Sigmoid colon (tissue), 7 donors: Measurements from ENCODE around the gene ARMC12. TPM values are rescaled to one million over a fixed set of nuclear protein-coding genes. Genes with fewer than 3 reads are reported as not detected.

ENCODE experiments used
- DNase-seq: peaks from one replicate; pipeline ENCODE4 v3.0.0-alpha.2; 2019
- H3K27ac ChIP-seq, 4 donors: fragments of 200-600 bp; sonication (generic); one replicate each; pipeline ENCODE4 v1.5.1; 2016 to 2019; ENCODE audit warnings: mild to moderate bottlenecking in 1 of 4
- H3K27me3 ChIP-seq, 3 donors: fragments of 200-600 bp; sonication (generic); one replicate each; pipeline ENCODE4 v1.5.1; 2019; ENCODE audit warnings: mild to moderate bottlenecking in 1 of 3
- H3K36me3 ChIP-seq, 4 donors: fragments of 200-600 bp; sonication (generic); one replicate each; pipeline ENCODE4 v1.5.1; 2016 to 2019
- H3K4me1 ChIP-seq, 4 donors: fragments of 200-600 bp; sonication (generic); one replicate each; pipeline ENCODE4 v1.5.1; 2017 to 2019
- H3K4me3 ChIP-seq, 4 donors: fragments of 200-600 bp; sonication (generic); one replicate each; pipeline ENCODE4 v1.5.1; 2017 to 2019; ENCODE audit warnings: mild to moderate bottlenecking in 2 of 4, moderate library complexity in 1 of 4
- H3K9me3 ChIP-seq, 4 donors: fragments of 200-600 bp in 3 of 4; sonication (generic) in 3 of 4; one replicate each; pipeline versions ENCODE4 v1.5.1 to v1.6.1; 2013 to 2019
- CTCF ChIP-seq, 4 experiments: fragments of 450-650 bp in 3 of 4; fragments of 200-600 bp in 1 of 4; IDR thresholded peaks; one replicate each; pipeline ENCODE4 v1.5.1; 2016 to 2019; ENCODE audit warnings: antibody characterized with exemption in 4 of 4, mild to moderate bottlenecking in 3 of 4, moderate library complexity in 2 of 4
- EP300 ChIP-seq, 4 donors: sonication (generic); formaldehyde crosslinking; IDR thresholded peaks; one replicate each; pipeline ENCODE4 v1.6.1; 2017; ENCODE audit warnings: antibody characterized with exemption in 4 of 4
- POLR2A ChIP-seq, 2 donors: fragments of 450-650 bp; IDR thresholded peaks; one replicate each; pipeline ENCODE4 v1.6.1; 2016; ENCODE audit warnings: antibody characterized with exemption in 2 of 2, mild to moderate bottlenecking in 2 of 2, moderate library complexity in 2 of 2
- POLR2AphosphoS5 ChIP-seq, 4 donors: sonication (generic); formaldehyde crosslinking; IDR thresholded peaks; one replicate each; pipeline ENCODE4 v1.6.1; 2017; ENCODE audit warnings: antibody characterized with exemption in 4 of 4
- WGBS, 2 donors: extraction: QIAGEN DNeasy Blood & Tissue Kit; methylation state at CpG; one replicate each; pipeline ENCODE4 v1.1.7; 2013; 5-methylcytosine and 5-hydroxymethylcytosine counted together
- intact Hi-C: fragments of 100-400 bp; cut with DNase I; formaldehyde crosslinking; loops from one replicate; pipeline ENCODE4 v1.15.1; 2023
- polyA plus RNA-seq, 3 donors: library from polyadenylated mRNA; stranded (reverse); fragments of 200-250 nt; gene quantifications; one replicate each; pipeline ENCODE4 v1.2.3, GENCODE V29; 2013
- total RNA-seq, 4 donors: library from RNA; depleted of rRNA; stranded (reverse); fragments of >200 nt; gene quantifications; one replicate each; pipeline ENCODE4 v1.1.0, GENCODE V29; 2016
- donor health status: healthy with polysubstance abuse.
- donor health status: Bipolar disorder and iron deficiency.
- donor health status: healthy.

ARMC12 gene
- total and polyA plus RNA-seq, 7 donors = 0.49 to 5.0 (median 0.86) TPM; not detected in 3

GRCh38 chr6:35727935-35728682 is 8.7 kb upstream of the ARMC12 start:
- WGBS, 2 donors = 0 to 1% methylated on average over 57 of the region's 57 CpGs
- intact Hi-C loops = loop anchor here (1.0 to 5.0 kb wide), 4 partner anchors 37 to 1404 kb away; no protein-coding TSS in a partner anchor

GRCh38 chr6:35728683-35729678 is 7.9 kb upstream of the ARMC12 start:
- peak overlapping the region in 3 of 4 donors; percentile 48 to 57 (median 54) for H3K4me3 ChIP-seq
- H3K9me3 ChIP-seq = no peaks in the 10 kb centered on the region
- peak in 1 of 4 donors; percentile 60 for TF ChIP-seq EP300 (IDR thresholded peaks at IDR 0.05)
- peak; percentile 18 to 57 (median 36) for TF ChIP-seq POLR2AphosphoS5 (IDR thresholded peaks at IDR 0.05)
- no peak for TF ChIP-seq CTCF (IDR thresholded peaks at IDR 0.05)
- TF ChIP-seq POLR2A (IDR thresholded peaks at IDR 0.05) = no peak
- H3K36me3 ChIP-seq = no peaks in the 10 kb centered on the region
- H3K4me1 ChIP-seq = peaks cover 5 to 91% (median 86%) of the 10 kb centered on the region in 4 donors
- H3K27me3 ChIP-seq = no peaks in the 10 kb centered on the region
- H3K27ac ChIP-seq = peak overlapping the region; percentile 96 to 100 (median 98)
- WGBS, 2 donors = 24 to 41% methylated on average over 12 of the region's 12 CpGs
- DNase-seq = peak; percentile 87
- intact Hi-C loops = loop anchor here (2.0 to 5.0 kb wide), 2 partner anchors 238 to 1403 kb away; no protein-coding TSS in a partner anchor

More at GRCh38 chr6:35727935-35728682, 8.7 kb upstream of the ARMC12 start:
- Histone ChIP-seq H3K4me3 (peak overlapping the region; percentile 43 to 57 (median 51)), H3K27me3 (no peaks in the 10 kb centered on the region), H3K27ac (peak overlapping the region; percentile 96 to 100 (median 98)), H3K9me3 (no peaks in the 10 kb centered on the region), H3K36me3 (no peaks in the 10 kb centered on the region), H3K4me1 (peaks cover 5 to 88% (median 86%) of the 10 kb centered on the region in 4 donors)
- peak; percentile 99 for DNase-seq
- TF ChIP-seq CTCF (IDR thresholded peaks at IDR 0.05) (no peak), EP300 (IDR thresholded peaks at IDR 0.05) (peak; percentile 94 to 99 (median 98)), POLR2A (IDR thresholded peaks at IDR 0.05) (peak; percentile 52 to 77), POLR2AphosphoS5 (IDR thresholded peaks at IDR 0.05) (peak; percentile 92 to 98 (median 94))

- Histone ChIP-seq H3K4me3 (no peak overlapping the region), H3K4me1 (peaks cover 5 to 86% (median 83%) of the 10 kb centered on the region in 4 donors), H3K27ac (peak overlapping the region; percentile 96 to 100 (median 98)), H3K36me3 (no peaks in the 10 kb centered on the region), H3K9me3 (no peaks in the 10 kb centered on the region), H3K27me3 (no peaks in the 10 kb centered on the region)
- 14 to 41% methylated on average over 2 of the region's 2 CpGs for WGBS, 2 donors
- peak in 1 of 2 donors; percentile 18 for TF ChIP-seq POLR2A (IDR thresholded peaks at IDR 0.05)
- peak in 1 of 4 donors; percentile 10 for TF ChIP-seq POLR2AphosphoS5 (IDR thresholded peaks at IDR 0.05)
- no peak for TF ChIP-seq CTCF (IDR thresholded peaks at IDR 0.05)
- no peak for TF ChIP-seq EP300 (IDR thresholded peaks at IDR 0.05)
- DNase-seq = no peak
- intact Hi-C loops = loop anchor here (2.0 to 5.0 kb wide), 3 partner anchors 239 to 1403 kb away; no protein-coding TSS in a partner anchor
Observed at GRCh38 chr6:35729722-35730121, 7.1 kb upstream of the ARMC12 start.

GRCh38 chr6:35730745-35731413 is 6.0 kb upstream of the ARMC12 start:
- Histone ChIP-seq H3K9me3 (no peaks in the 10 kb centered on the region), H3K27me3 (no peaks in the 10 kb centered on the region), H3K4me3 (peak overlapping the region; percentile 49 to 79 (median 65)), H3K36me3 (no peaks in the 10 kb centered on the region), H3K4me1 (peaks cover 5 to 84% (median 75%) of the 10 kb centered on the region in 4 donors), H3K27ac (peak overlapping the region; percentile 96 to 100 (median 98))
- no peak for TF ChIP-seq POLR2A (IDR thresholded peaks at IDR 0.05)
- WGBS, 2 donors = 11 to 14% methylated on average over 15 of the region's 15 CpGs
- no peak for DNase-seq
- intact Hi-C loops = loop anchor here (5.0 kb wide), 1 partner anchor 866 kb away; no protein-coding TSS in a partner anchor
